CD4-positive, alpha-beta T cell (primary cell): Measurements from ENCODE around the gene PGAP3. TPM values are rescaled to one million over a fixed set of nuclear protein-coding genes. Genes with fewer than 3 reads are reported as not detected.

ENCODE experiments used
- ATAC-seq: fragments of 200-7000 bp; cut with Tn5 transposase; one replicate; pipeline ENCODE4 v1.10.0; 2022; ENCODE audit warnings: mild to moderate bottlenecking; ENCODE audit not compliant: poor library complexity
- CTCF ChIA-PET: fragments of 350-600 bp; sonication (Branson Sonifier 250); formaldehyde crosslinking; loops from one replicate; lab custom pipeline; 2021; ENCODE audit warnings: antibody characterized with exemption, inconsistent platforms; lab: Charles Lee
- POLR2A ChIA-PET: fragments of 350-600 bp; sonication (Branson Sonifier 250); formaldehyde crosslinking; loops from one replicate; lab custom pipeline; 2021; ENCODE audit warnings: antibody characterized with exemption, inconsistent platforms; lab: Charles Lee
- DNase-seq, 14 experiments: peaks; one replicate each; pipeline ENCODE4 v3.0.0-alpha.2; 2013 to 2020; ENCODE audit warnings: mixed read lengths in 2 of 14
- H3K27ac ChIP-seq, 2 donors: one replicate each; pipeline versions ENCODE4 v1.5.1 to v1.7.0; 2013; ENCODE audit warnings: low read length in 2 of 2, low read depth in 1 of 2, mild to moderate bottlenecking in 1 of 2
- H3K27me3 ChIP-seq, 2 experiments: 1 replicate in 1 of 2; 2 replicates in 1 of 2; pipeline versions ENCODE4 v1.6.1 to v1.7.0; 2013; ENCODE audit warnings: low read length in 2 of 2, control low read depth in 1 of 2, mild to moderate bottlenecking in 1 of 2, moderate library complexity in 1 of 2; ENCODE audit not compliant: insufficient read depth in 2 of 2, control insufficient read depth in 1 of 2
- H3K36me3 ChIP-seq: one replicate; pipeline ENCODE4 v1.6.1; 2013; ENCODE audit warnings: low read length, control low read depth; ENCODE audit not compliant: insufficient read depth
- H3K4me1 ChIP-seq: one replicate; pipeline ENCODE4 v1.6.1; 2013; ENCODE audit warnings: low read length, control low read depth; ENCODE audit not compliant: insufficient read depth
- H3K4me3 ChIP-seq: one replicate; pipeline ENCODE4 v1.5.1; 2013; ENCODE audit warnings: mild to moderate bottlenecking, low read length, moderate library complexity
- H3K9me3 ChIP-seq, 2 experiments: 1 replicate in 1 of 2; 2 replicates in 1 of 2; pipeline versions ENCODE4 v1.6.1 to v1.7.0; 2013; ENCODE audit warnings: low read length in 2 of 2, mild to moderate bottlenecking in 2 of 2, control low read depth in 1 of 2, moderate library complexity in 1 of 2; ENCODE audit not compliant: control insufficient read depth in 1 of 2, insufficient read depth in 1 of 2
- H3K27ac Mint-ChIP-seq: one replicate; pipeline ENCODE4 v1.8.0; 2020; ENCODE audit warnings: mixed read lengths
- H3K27me3 Mint-ChIP-seq: one replicate; pipeline ENCODE4 v1.8.0; 2021; ENCODE audit warnings: mixed read lengths
- H3K36me3 Mint-ChIP-seq: one replicate; pipeline ENCODE4 v1.8.0; 2021; ENCODE audit warnings: low read depth, mixed read lengths
- H3K4me1 Mint-ChIP-seq: one replicate; pipeline ENCODE4 v1.8.0; 2021; ENCODE audit warnings: low read depth, mixed read lengths
- H3K4me3 Mint-ChIP-seq: one replicate; pipeline ENCODE4 v1.8.0; 2020; ENCODE audit warnings: mild to moderate bottlenecking, mixed read lengths
- H3K9me3 Mint-ChIP-seq: one replicate; pipeline ENCODE4 v1.8.0; 2020; ENCODE audit warnings: mixed read lengths
- intact Hi-C, 2 experiments: fragments of 100-400 bp; cut with DNase I in 1 of 2; cut with micrococcal nuclease in 1 of 2; formaldehyde crosslinking; loops; one replicate each; pipeline versions ENCODE4 v1.15.1 to v1.9.0; 2023 to 2025; cut with DNase I, micrococcal nuclease
- total RNA-seq, 174 experiments: library from RNA in 2 of 174; stranded (reverse) in 2 of 174; gene quantifications; one replicate each; pipeline ENCODE4 v1.2.3 and lab custom pipeline; 2021 to 2026
- TF ChIP-seq, protein P1 (sequence below): fragments of 200-600 bp; IDR thresholded peaks from one replicate; pipeline ENCODE4 v1.8.0; 2022; ENCODE audit warnings: antibody characterized with exemption, mild to moderate bottlenecking

The PGAP3 gene
- total RNA-seq, 2 experiments from 2014 or later: 26.1 to 30.7 TPM

DNA sequence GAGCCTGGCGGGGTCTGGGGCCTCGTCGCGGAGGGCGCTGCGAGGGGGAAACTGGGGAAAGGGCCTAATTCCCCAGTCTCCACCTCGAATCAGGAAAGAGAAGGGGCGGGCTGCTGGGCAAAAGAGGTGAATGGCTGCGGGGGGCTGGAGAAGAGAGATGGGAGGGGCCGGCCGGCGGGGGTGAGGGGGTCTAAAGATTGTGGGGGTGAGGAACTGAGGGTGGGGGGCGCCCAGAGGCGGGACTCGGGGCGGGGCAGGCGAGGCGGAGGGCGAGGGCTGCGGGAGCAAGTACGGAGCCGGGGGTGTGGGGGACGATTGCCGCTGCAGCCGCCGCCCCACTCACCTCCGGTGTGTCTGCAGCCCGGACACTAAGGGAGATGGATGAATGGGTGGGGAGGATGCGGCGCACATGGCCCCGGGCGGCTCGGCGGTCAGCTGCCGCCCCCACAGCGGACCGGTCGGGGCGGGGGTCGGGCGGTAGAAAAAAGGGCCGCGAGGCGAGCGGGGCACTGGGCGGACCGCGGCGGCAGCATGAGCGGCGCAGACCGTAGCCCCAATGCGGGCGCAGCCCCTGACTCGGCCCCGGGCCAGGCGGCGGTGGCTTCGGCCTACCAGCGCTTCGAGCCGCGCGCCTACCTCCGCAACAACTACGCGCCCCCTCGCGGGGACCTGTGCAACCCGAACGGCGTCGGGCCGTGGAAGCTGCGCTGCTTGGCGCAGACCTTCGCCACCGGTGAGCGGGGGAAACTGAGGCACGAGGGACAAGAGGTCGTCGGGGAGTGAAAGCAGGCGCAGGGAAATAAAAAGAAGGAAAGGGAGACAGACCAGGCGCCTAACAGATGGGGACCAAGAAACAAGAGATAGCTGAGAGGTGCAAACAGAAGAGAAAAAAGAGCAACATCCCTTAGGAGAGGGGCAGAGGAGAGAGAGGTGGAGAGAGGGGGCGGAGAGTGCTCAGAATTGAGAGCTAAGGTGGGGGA lies 19.6 kb downstream of the PGAP3 start, which contains the start of gene PNMT:
Gene PNMT (plus strand): TSS at position 509 of the 980 bp plus-strand sequence. CDS start 23 bp downstream, at position 532.
- Mint-ChIP-seq H3K36me3 (peaks cover 11% of the 10 kb centered on the region), H3K27me3 (peaks cover 34% of the 10 kb centered on the region), H3K4me3 (peak within 1 kb of the TSS; percentile 59), H3K27ac (no peak within 1 kb of the TSS), H3K9me3 (no peaks in the 10 kb centered on the region), H3K4me1 (peaks cover 15% of the 10 kb centered on the region)
- ATAC-seq (peak; percentile 80), DNase-seq (peak; percentile 42 to 85 (median 62))
- Histone ChIP-seq H3K4me3 (peak within 1 kb of the TSS; percentile 32), H3K36me3 (no peaks in the 10 kb centered on the region), H3K4me1 (peaks cover 35% of the 10 kb centered on the region), H3K9me3 (no peaks in the 10 kb centered on the region), H3K27me3 (peaks cover 15 to 34% of the 10 kb centered on the region in 2 experiments), H3K27ac (no peak within 1 kb of the TSS)
- intact Hi-C loops: loop anchor here (1.0 to 5.0 kb wide), 3 partner anchors 45 to 84 kb away; no protein-coding TSS in a partner anchor
- CTCF ChIA-PET: interaction anchor here (0.8 to 3.4 kb wide), 14 partner anchors 12 to 207 kb away, joined by 3 to 21 read pairs (median 3); partner anchors contain the start of genes IKZF3 and PGAP3
- TF ChIP-seq, protein P1, sequence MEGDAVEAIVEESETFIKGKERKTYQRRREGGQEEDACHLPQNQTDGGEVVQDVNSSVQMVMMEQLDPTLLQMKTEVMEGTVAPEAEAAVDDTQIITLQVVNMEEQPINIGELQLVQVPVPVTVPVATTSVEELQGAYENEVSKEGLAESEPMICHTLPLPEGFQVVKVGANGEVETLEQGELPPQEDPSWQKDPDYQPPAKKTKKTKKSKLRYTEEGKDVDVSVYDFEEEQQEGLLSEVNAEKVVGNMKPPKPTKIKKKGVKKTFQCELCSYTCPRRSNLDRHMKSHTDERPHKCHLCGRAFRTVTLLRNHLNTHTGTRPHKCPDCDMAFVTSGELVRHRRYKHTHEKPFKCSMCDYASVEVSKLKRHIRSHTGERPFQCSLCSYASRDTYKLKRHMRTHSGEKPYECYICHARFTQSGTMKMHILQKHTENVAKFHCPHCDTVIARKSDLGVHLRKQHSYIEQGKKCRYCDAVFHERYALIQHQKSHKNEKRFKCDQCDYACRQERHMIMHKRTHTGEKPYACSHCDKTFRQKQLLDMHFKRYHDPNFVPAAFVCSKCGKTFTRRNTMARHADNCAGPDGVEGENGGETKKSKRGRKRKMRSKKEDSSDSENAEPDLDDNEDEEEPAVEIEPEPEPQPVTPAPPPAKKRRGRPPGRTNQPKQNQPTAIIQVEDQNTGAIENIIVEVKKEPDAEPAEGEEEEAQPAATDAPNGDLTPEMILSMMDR: peak; percentile 78
- POLR2A ChIA-PET: interaction anchor here (0.8 to 2.6 kb wide), 9 partner anchors 9 to 62 kb away, joined by 3 to 10 read pairs (median 6); partner anchors contain the start of genes MIEN1 and PGAP3

DNA sequence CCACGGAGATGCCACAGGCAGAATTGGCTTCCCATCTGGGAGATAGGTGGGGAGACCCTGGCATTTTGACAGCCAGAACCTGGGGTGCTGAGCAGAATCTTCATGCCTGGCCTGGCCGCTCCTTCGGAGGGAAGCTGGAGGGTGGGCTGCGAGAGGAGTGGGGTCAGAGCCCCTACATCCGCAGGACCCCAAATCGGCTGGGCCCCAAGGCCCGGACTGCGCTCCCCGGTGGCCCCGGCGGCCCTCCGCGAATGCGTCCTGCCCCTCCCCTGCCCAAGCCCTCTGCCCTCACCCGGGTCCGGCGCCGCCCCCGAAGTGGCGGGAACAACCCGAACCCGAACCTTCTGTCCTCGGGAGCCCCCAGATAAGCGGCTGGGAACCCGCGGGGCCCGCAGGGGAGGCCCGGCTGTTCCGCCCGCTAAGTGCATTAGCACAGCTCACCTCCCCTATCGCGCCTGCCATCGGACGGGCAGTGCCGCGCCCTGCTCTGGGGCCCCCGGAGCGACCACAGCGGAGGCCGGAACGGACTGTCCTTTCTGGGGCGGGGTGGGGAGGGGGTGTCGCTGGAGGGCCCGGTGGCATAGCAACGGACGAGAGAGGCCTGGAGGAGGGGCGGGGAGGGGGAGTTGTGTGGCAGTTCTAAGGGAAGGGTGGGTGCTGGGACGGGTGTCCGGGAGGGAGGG lies 20.5 kb downstream of the PGAP3 start:
- ChIA-PET POLR2A (interaction anchor here (1.0 to 2.6 kb wide), 4 partner anchors 8 to 63 kb away, joined by 3 to 10 read pairs (median 8); partner anchors contain the start of gene MIEN1), CTCF (interaction anchor here (1.2 to 3.4 kb wide), 11 partner anchors 12 to 208 kb away, joined by 3 to 21 read pairs (median 4); no protein-coding TSS in a partner anchor)
- peak overlapping the region; percentile 65 for H3K4me3 Mint-ChIP-seq
- intact Hi-C loops: loop anchor here in 1 of 2 experiments (2.0 to 5.0 kb wide), 2 partner anchors 45 to 85 kb away; no protein-coding TSS in a partner anchor
- no peak for ATAC-seq
- Histone ChIP-seq H3K9me3 (no peaks in the 10 kb centered on the region), H3K27me3 (peaks cover 15 to 34% of the 10 kb centered on the region in 2 experiments), H3K4me1 (peaks cover 35% of the 10 kb centered on the region), H3K36me3 (peaks cover under 1% of the 10 kb centered on the region), H3K27ac (no peak overlapping the region), H3K4me3 (peak overlapping the region; percentile 32)
- H3K27ac Mint-ChIP-seq: no peak overlapping the region
- TF ChIP-seq, protein P1: no peak
- H3K9me3 Mint-ChIP-seq: no peaks in the 10 kb centered on the region
- H3K4me1 Mint-ChIP-seq: peaks cover 14% of the 10 kb centered on the region
- peaks cover 34% of the 10 kb centered on the region for H3K27me3 Mint-ChIP-seq
- peaks cover 15% of the 10 kb centered on the region for H3K36me3 Mint-ChIP-seq
- DNase-seq: peak in 2 of 14 experiments; percentile 30 to 35
